Measurements from ENCODE around the gene CLN6.

CLN6 gene

DNA sequence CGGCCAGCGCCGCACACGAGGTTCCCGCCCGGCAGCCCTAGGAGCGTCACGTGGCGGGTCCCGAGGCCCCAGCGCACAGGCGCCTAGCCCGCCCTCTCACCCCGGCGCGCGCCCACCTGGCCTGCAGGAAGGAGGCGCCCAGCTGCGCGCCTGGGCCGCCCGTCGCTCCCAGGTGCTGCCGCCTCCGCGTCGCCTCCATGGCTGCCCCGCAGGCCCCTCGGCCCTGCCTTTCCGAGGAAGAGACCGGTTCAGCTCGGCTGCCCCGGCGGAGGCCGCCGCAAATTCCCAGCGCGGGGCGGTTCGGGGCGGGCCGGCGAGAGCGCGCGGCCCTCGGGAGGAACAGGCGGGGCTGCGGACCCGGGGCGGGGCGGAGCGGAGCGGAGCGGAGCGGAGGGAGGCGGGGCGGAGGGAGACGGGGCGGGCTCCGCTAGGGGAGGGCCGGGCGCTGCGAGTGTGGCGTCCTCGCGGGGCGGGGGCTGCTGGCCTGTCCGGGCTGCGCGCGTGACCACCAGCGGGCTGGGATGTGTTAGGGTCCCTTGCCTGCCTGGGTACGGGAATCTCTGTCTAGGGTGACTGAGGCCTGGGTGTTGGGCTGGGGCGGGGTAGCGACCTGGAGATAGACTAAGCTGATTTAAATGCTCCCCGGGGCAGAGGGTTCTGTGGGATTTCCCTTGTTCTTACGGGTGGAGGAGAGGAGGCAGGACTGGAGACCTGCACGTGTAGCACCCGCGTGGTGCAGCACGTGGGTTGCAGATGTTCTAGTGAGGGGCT, at the start of gene CLN6:
Gene CLN6 (minus strand): TSS at position 343 of the 771 bp plus-strand sequence. CDS start 144 bp downstream, at position 199.
- H3K27ac ChIP-seq: peak within 1 kb of the TSS; percentile 76
- peak; percentile 59 for DNase-seq
- in situ Hi-C loops (cut with HindIII; ENCODE audit: low pct_ligation_motif_present, low sequenced_read_pairs): no loop called here
- no peaks in the 10 kb centered on the region for H3K36me3 ChIP-seq (replicated peaks)
- no peaks in the 10 kb centered on the region for H3K27me3 ChIP-seq (replicated peaks)
- TF ChIP-seq, protein P1, sequence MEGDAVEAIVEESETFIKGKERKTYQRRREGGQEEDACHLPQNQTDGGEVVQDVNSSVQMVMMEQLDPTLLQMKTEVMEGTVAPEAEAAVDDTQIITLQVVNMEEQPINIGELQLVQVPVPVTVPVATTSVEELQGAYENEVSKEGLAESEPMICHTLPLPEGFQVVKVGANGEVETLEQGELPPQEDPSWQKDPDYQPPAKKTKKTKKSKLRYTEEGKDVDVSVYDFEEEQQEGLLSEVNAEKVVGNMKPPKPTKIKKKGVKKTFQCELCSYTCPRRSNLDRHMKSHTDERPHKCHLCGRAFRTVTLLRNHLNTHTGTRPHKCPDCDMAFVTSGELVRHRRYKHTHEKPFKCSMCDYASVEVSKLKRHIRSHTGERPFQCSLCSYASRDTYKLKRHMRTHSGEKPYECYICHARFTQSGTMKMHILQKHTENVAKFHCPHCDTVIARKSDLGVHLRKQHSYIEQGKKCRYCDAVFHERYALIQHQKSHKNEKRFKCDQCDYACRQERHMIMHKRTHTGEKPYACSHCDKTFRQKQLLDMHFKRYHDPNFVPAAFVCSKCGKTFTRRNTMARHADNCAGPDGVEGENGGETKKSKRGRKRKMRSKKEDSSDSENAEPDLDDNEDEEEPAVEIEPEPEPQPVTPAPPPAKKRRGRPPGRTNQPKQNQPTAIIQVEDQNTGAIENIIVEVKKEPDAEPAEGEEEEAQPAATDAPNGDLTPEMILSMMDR (IDR thresholded peaks at IDR 0.05; ENCODE audit: low read depth, low read length, missing control alignments): no peak
- peak within 1 kb of the TSS; percentile 77 for H3K4me3 ChIP-seq (ENCODE audit: low read depth, low read length)

DNA sequence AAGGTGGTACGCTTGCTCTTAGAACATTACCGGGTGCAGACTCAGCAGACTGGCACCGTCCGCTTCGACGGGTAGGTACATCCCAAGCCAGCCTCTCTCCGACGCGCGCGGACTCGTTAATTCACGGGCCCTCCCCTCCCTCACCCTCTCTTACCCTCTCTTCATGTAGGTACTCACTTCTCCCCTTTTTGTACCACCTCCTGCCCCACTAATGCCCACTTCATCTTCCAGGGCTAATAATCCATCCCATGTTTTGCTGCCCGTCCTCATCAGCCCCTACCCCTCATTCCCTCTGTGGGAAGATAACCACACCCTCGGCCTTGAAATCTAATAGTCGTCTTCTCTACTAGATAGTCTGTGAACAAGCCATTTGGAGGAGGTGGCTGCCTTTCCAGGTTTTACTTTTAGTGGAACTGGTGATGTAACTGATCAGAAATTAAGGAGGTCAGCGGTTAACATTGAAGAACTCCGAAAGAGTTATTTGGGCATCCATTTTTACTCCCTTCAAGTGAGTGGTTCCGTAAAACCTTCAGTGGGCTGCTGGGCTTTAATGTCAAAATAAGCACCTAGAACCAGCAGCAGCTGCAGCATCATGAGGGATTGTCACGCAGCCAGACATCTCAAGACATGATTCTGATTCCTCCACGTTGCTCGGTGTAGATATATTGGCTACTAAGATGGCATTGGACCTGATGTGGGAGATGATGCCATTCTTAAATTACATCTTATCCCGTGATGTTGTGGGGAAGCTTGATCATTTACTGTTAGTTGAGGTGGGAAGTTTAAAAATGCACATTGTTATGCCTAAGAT, 49.3 kb upstream of the CLN6 start:
- H3K4me3 ChIP-seq (ENCODE audit: low read depth, low read length): peak overlapping the region; percentile 82
- peak overlapping the region; percentile 84 for H3K27ac ChIP-seq
- DNase-seq: no peak
- no peaks in the 10 kb centered on the region for H3K36me3 ChIP-seq (replicated peaks)
- no peaks in the 10 kb centered on the region for H3K27me3 ChIP-seq (replicated peaks)
- in situ Hi-C loops (cut with HindIII; ENCODE audit: low pct_ligation_motif_present, low sequenced_read_pairs): no loop called here
- TF ChIP-seq, protein P1 (IDR thresholded peaks at IDR 0.05; ENCODE audit: low read depth, low read length, missing control alignments): no peak

DNA sequence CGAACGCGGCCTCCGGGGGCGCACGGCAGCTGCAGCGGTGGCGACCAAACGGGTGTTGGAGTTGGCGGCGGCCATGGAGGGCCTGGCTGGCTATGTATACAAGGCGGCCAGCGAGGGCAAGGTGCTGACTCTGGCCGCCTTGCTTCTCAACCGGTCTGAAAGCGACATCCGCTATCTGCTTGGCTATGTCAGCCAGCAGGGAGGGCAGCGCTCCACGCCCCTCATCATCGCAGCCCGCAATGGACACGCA, 48.7 kb upstream of the CLN6 start:
- peak; percentile 56 for DNase-seq
- in situ Hi-C loops (cut with HindIII; ENCODE audit: low pct_ligation_motif_present, low sequenced_read_pairs): no loop called here
- Histone ChIP-seq H3K36me3 (replicated peaks) (no peaks in the 10 kb centered on the region), H3K4me3 (ENCODE audit: low read depth, low read length) (peak overlapping the region; percentile 82), H3K27ac (peak overlapping the region; percentile 84), H3K27me3 (replicated peaks) (no peaks in the 10 kb centered on the region)
- TF ChIP-seq, protein P1 (IDR thresholded peaks at IDR 0.05; ENCODE audit: low read depth, low read length, missing control alignments): peak; percentile 60

DNA sequence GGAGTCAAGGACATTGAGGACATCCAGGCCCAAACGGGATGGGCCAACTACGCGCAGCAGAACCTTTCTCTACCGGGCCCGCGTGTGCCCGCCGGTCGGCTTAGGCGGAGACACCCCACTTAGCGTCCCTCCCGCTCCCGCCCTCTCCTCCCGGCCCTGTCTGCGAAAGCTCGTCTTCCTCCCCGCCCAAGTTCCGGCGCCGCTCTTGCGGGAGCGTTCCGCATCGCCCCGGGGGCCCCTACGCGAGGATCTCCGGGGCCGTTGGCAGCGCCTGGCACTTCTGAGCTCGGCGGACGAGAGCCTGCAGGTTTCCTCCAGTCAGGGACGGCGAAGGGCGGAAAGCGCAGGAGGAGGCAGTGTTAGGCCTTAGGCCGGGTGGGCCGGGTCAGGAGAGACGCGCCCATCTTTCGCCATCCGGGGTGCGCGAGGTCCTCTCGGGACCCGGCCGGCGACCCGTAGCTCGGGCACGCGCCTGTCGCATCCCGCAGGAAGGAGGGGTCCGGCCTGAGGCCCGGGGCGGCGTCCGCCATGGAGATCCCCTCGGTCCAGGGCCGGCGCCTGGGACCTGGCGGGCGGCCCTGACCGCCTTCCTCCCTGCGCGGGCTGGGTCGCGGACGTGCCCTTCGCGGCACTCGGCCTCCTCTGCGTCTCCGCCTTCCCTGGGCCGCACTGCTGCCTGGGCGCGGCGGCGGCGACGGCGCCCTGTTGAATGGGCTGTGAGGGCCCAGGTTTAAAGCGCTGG, 48.2 kb upstream of the CLN6 start, which contains the start of gene FEM1B:
Gene FEM1B (plus strand): TSS at position 143 of the 742 bp plus-strand sequence. CDS start 673 bp downstream, outside the sequence.
- DNase-seq: peak; percentile 78
- TF ChIP-seq, protein P1 (IDR thresholded peaks at IDR 0.05; ENCODE audit: low read depth, low read length, missing control alignments): peak; percentile 2
- Histone ChIP-seq H3K4me3 (ENCODE audit: low read depth, low read length) (peak within 1 kb of the TSS; percentile 82), H3K27me3 (replicated peaks) (no peaks in the 10 kb centered on the region), H3K36me3 (replicated peaks) (no peaks in the 10 kb centered on the region), H3K27ac (peak within 1 kb of the TSS; percentile 84)
- in situ Hi-C loops (cut with HindIII; ENCODE audit: low pct_ligation_motif_present, low sequenced_read_pairs): no loop called here

DNA sequence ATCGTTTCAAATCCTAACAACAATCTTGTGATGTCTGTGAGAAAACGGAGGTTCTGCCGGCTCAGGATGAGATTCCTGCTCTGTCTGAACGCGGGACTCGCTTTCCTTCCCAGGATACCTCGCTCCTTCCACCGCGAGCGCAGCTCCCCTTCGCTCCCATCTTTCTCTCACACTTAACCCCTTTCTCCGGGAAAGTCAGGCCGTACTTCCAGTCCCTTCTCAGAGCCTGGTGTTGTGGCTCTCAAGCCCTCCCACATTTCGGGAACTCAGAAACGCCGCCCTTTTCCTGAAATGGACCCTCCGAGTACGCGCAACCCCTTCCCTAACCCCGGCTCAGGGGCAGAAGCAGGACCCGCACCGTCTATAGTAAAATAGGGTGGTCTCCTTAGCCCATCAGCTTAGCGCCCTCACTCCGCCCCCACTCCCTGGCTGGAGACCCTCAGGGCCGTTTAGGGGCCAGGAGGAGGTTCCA, 47.6 kb upstream of the CLN6 start:
- TF ChIP-seq, protein P1 (IDR thresholded peaks at IDR 0.05; ENCODE audit: low read depth, low read length, missing control alignments): no peak
- Histone ChIP-seq H3K27ac (peak overlapping the region; percentile 84), H3K4me3 (ENCODE audit: low read depth, low read length) (peak overlapping the region; percentile 82), H3K27me3 (replicated peaks) (no peaks in the 10 kb centered on the region), H3K36me3 (replicated peaks) (no peaks in the 10 kb centered on the region)
- in situ Hi-C loops (cut with HindIII; ENCODE audit: low pct_ligation_motif_present, low sequenced_read_pairs): no loop called here
- DNase-seq: no peak

Measured in brain microvascular endothelial cell (primary cell).